Stomach (tissue), 9 donors: Measurements from ENCODE around the gene ZNF829. TPM values are rescaled to one million over a fixed set of nuclear protein-coding genes. Genes with fewer than 3 reads are reported as not detected.
A peak's percentile ranks its signal among the peaks of the same experiment; 100 is the strongest.

Experiments used
- DNase-seq, 2 donors: peaks; one replicate each; pipeline versions ENCODE4 v3.0.0 to v3.0.0-alpha.2; 2013 to 2019
- H3K27ac ChIP-seq, 5 donors: fragments of 200-600 bp in 4 of 5; sonication (generic) in 4 of 5; one replicate each; pipeline ENCODE4 v1.5.1; 2013 to 2019; ENCODE audit warnings: mild to moderate bottlenecking in 1 of 5, moderate library complexity in 1 of 5
- H3K27me3 ChIP-seq, 3 donors: fragments of 200-600 bp; sonication (generic); one replicate each; pipeline ENCODE4 v1.5.1; 2017 to 2019; ENCODE audit warnings: mixed run types in 1 of 3
- H3K36me3 ChIP-seq, 4 donors: fragments of 200-600 bp; sonication (generic); 1 replicate in 3 of 4; 2 replicates in 1 of 4; pipeline ENCODE4 v1.5.1; 2016 to 2019
- H3K4me1 ChIP-seq, 4 donors: fragments of 200-600 bp; sonication (generic); one replicate each; pipeline ENCODE4 v1.5.1; 2016 to 2019
- H3K4me3 ChIP-seq, 4 donors: fragments of 200-600 bp; sonication (generic) in 3 of 4; one replicate each; pipeline ENCODE4 v1.5.1; 2016 to 2019; ENCODE audit warnings: mild to moderate bottlenecking in 1 of 4
- H3K9me3 ChIP-seq, 4 donors: fragments of 200-600 bp; sonication (generic); one replicate each; pipeline ENCODE4 v1.5.1; 2016 to 2019
- CTCF ChIP-seq, 7 experiments: fragments of 450-650 bp in 4 of 7; fragments of 200-600 bp in 3 of 7; sonication (generic) in 3 of 7; IDR thresholded peaks; one replicate each; pipeline ENCODE4 v1.5.1; 2016 to 2019; ENCODE audit warnings: antibody characterized with exemption in 7 of 7, control low read depth in 2 of 7, mild to moderate bottlenecking in 1 of 7
- EP300 ChIP-seq: sonication (generic); formaldehyde crosslinking; IDR thresholded peaks from one replicate; pipeline ENCODE4 v1.6.1; 2017; ENCODE audit warnings: antibody characterized with exemption
- POLR2A ChIP-seq, 4 donors: fragments of 450-650 bp; IDR thresholded peaks; one replicate each; pipeline ENCODE4 v1.6.1; 2016; ENCODE audit warnings: antibody characterized with exemption in 4 of 4, control low read depth in 2 of 4, mild to moderate bottlenecking in 1 of 4, moderate library complexity in 1 of 4
- POLR2AphosphoS5 ChIP-seq, 3 donors: sonication (generic); formaldehyde crosslinking; IDR thresholded peaks; one replicate each; pipeline ENCODE4 v1.6.1; 2016; ENCODE audit warnings: antibody characterized with exemption in 3 of 3
- WGBS, 5 donors: extraction: QIAGEN DNeasy Blood & Tissue Kit in 3 of 5; methylation state at CpG; one replicate each; pipeline versions ENCODE4 v1.1.5 to v1.1.7; 2013 to 2018; 5-methylcytosine and 5-hydroxymethylcytosine counted together
- intact Hi-C: fragments of 100-400 bp; cut with DNase I; formaldehyde crosslinking; loops from one replicate; pipeline ENCODE4 v1.15.1; 2023; ENCODE audit warnings: low total_unique reads
- polyA plus RNA-seq, 3 donors: library from polyadenylated mRNA; stranded (reverse); fragments of 200-250 nt; gene quantifications; one replicate each; pipeline ENCODE4 v1.2.3, GENCODE V29; 2013
- total RNA-seq, 5 donors: library from RNA; depleted of rRNA; stranded (reverse); fragments of >200 nt; gene quantifications; one replicate each; pipeline versions ENCODE4 v1.1.0 to v1.2.3, GENCODE V29; 2014 to 2016
- donor health status: healthy with polysubstance abuse.
- donor health status: Bipolar disorder and iron deficiency.
- donor health status: healthy.

Gene ZNF829
- total and polyA plus RNA-seq, 8 donors: 0.45 to 7.7 (median 1.1) TPM; not detected in 1

GRCh38 chr19:36916991-36917390 is 900 bp upstream of the ZNF829 start:
- TF ChIP-seq EP300 (no peak), POLR2AphosphoS5 (IDR thresholded peaks at IDR 0.05) (no peak), CTCF (IDR thresholded peaks at IDR 0.05) (no peak), POLR2A (IDR thresholded peaks at IDR 0.05) (no peak)
- intact Hi-C loops: no loop called here
- WGBS, 5 donors: 34 to 44% (median 35%) methylated on average over 7 of the region's 7 CpGs
- H3K27ac ChIP-seq: peak overlapping the region in 3 of 5 donors; percentile 86 to 95 (median 93)
- H3K4me3 ChIP-seq: peak overlapping the region; percentile 77 to 87 (median 78)
- no peaks in the 10 kb centered on the region for H3K27me3 ChIP-seq
- peak in 1 of 2 donors; percentile 58 for DNase-seq
- peaks cover 16 to 56% (median 53%) of the 10 kb centered on the region in 4 donors for H3K36me3 ChIP-seq
- peaks cover 0 to 47% (median 22%) of the 10 kb centered on the region in 4 donors for H3K9me3 ChIP-seq
- peaks cover 7 to 24% (median 19%) of the 10 kb centered on the region in 4 donors for H3K4me1 ChIP-seq

GRCh38 chr19:36898422-36898821 is 17.7 kb downstream of the ZNF829 start:
- Histone ChIP-seq H3K27ac (no peak overlapping the region), H3K36me3 (peaks cover 35 to 100% (median 97%) of the 10 kb centered on the region in 4 donors), H3K4me1 (no peaks in the 10 kb centered on the region), H3K27me3 (no peaks in the 10 kb centered on the region), H3K9me3 (peaks cover 66 to 100% (median 97%) of the 10 kb centered on the region in 4 donors), H3K4me3 (no peak overlapping the region)
- 73 to 99% (median 96%) methylated on average over 4 of the region's 4 CpGs for WGBS, 5 donors
- DNase-seq: no peak
- no peak for TF ChIP-seq POLR2AphosphoS5 (IDR thresholded peaks at IDR 0.05)
- TF ChIP-seq CTCF (IDR thresholded peaks at IDR 0.05): no peak
- TF ChIP-seq EP300: no peak
- no peak for TF ChIP-seq POLR2A (IDR thresholded peaks at IDR 0.05)
- intact Hi-C loops: no loop called here

GRCh38 chr19:36894849-36895383 is 21.2 kb downstream of the ZNF829 start:
- Histone ChIP-seq H3K9me3 (peaks cover 84 to 100% (median 98%) of the 10 kb centered on the region in 4 donors), H3K36me3 (peaks cover 42 to 100% (median 97%) of the 10 kb centered on the region in 4 donors), H3K4me3 (no peak overlapping the region), H3K27me3 (no peaks in the 10 kb centered on the region), H3K4me1 (no peaks in the 10 kb centered on the region), H3K27ac (no peak overlapping the region)
- no peak for DNase-seq
- 92 to 100% (median 97%) methylated on average over 2 of the region's 2 CpGs for WGBS, 5 donors
- intact Hi-C loops: no loop called here
- TF ChIP-seq POLR2A (IDR thresholded peaks at IDR 0.05) (no peak), EP300 (no peak), CTCF (IDR thresholded peaks at IDR 0.05) (no peak), POLR2AphosphoS5 (IDR thresholded peaks at IDR 0.05) (no peak)

GRCh38 chr19:36891768-36892357 is 24.2 kb downstream of the ZNF829 start:
- no peak for DNase-seq
- Histone ChIP-seq H3K9me3 (peaks cover 78 to 100% (median 99%) of the 10 kb centered on the region in 4 donors), H3K27ac (no peak overlapping the region), H3K36me3 (peaks cover 36 to 89% (median 77%) of the 10 kb centered on the region in 4 donors), H3K27me3 (no peaks in the 10 kb centered on the region), H3K4me1 (no peaks in the 10 kb centered on the region), H3K4me3 (no peak overlapping the region)
- WGBS, 5 donors: 96 to 99% (median 98%) methylated on average over 3 of the region's 3 CpGs
- intact Hi-C loops: no loop called here
- TF ChIP-seq CTCF (IDR thresholded peaks at IDR 0.05): no peak
